PC-9 (cell line): Measurements from ENCODE around the gene VWA8. TPM values are rescaled to one million over a fixed set of nuclear protein-coding genes. Genes with fewer than 3 reads are reported as not detected.

Experiments used
- BruUV-seq: library from RNA; stranded (reverse); fragments of 400-500 nt; replicated peaks from 2 replicates; lab custom pipeline; 2021; lab: Mats Ljungman, UMichigan
- CTCF ChIA-PET: fragments of 300-600 bp; sonication (Branson Sonifier 250); formaldehyde crosslinking; loops from one replicate; lab custom pipeline; 2022; ENCODE audit warnings: antibody characterized with exemption; lab: Charles Lee
- POLR2A ChIA-PET: fragments of 300-600 bp; sonication (Branson Sonifier 250); formaldehyde crosslinking; loops from one replicate; lab custom pipeline; 2022; ENCODE audit warnings: antibody characterized with exemption; ENCODE audit not compliant: unreplicated experiment; lab: Charles Lee
- DNase-seq, 2 experiments: peaks; one replicate each; pipeline versions ENCODE4 v3.0.0 to v3.0.0-alpha.2; 2015 to 2022; ENCODE audit warnings: mixed read lengths in 1 of 2
- H2AFZ ChIP-seq: fragments of 200-600 bp; sonication (generic); 2 replicates; pipeline ENCODE4 v1.8.1; 2017; ENCODE audit warnings: antibody characterized with exemption
- H3F3A ChIP-seq: fragments of 200-600 bp; sonication (generic); 2 replicates; pipeline ENCODE4 v1.8.1; 2017; ENCODE audit warnings: antibody characterized with exemption, mild to moderate bottlenecking, low read depth; ENCODE audit not compliant: insufficient read depth
- H3K27ac ChIP-seq: fragments of 200-600 bp; sonication (generic); 2 replicates; pipeline ENCODE4 v1.6.1; 2016; ENCODE audit warnings: mixed run types
- H3K27me3 ChIP-seq: fragments of 200-600 bp; sonication (generic); 2 replicates; pipeline ENCODE4 v1.6.1; 2016; ENCODE audit warnings: low read depth, mixed run types; ENCODE audit not compliant: insufficient read depth
- H3K36me3 ChIP-seq: fragments of 200-600 bp; sonication (generic); 2 replicates; pipeline ENCODE4 v1.6.1; 2016; ENCODE audit warnings: low read depth, mixed run types
- H3K4me1 ChIP-seq: fragments of 200-600 bp; sonication (generic); replicated peaks from 2 replicates; pipeline ENCODE4 v1.6.1; 2016; ENCODE audit warnings: mixed run types; ENCODE audit not compliant: insufficient read depth
- H3K4me2 ChIP-seq: fragments of 200-600 bp; sonication (generic); 2 replicates; pipeline ENCODE4 v1.6.1; 2017; ENCODE audit warnings: mixed run types
- H3K4me3 ChIP-seq: fragments of 200-600 bp; sonication (generic); 2 replicates; pipeline ENCODE4 v1.6.1; 2016; ENCODE audit warnings: mixed run types
- H3K79me2 ChIP-seq: fragments of 200-600 bp; sonication (generic); 2 replicates; pipeline ENCODE4 v1.6.1; 2017; ENCODE audit warnings: low read depth, mixed run types
- H3K9me2 ChIP-seq: fragments of 200-600 bp; sonication (generic); 2 replicates; pipeline ENCODE4 v1.8.1; 2017; ENCODE audit warnings: mild to moderate bottlenecking; ENCODE audit not compliant: insufficient read depth
- H3K9me3 ChIP-seq: fragments of 200-600 bp; sonication (generic); 2 replicates; pipeline ENCODE4 v1.8.1; 2016; ENCODE audit warnings: low read depth; ENCODE audit not compliant: insufficient read depth
- H4K20me1 ChIP-seq: fragments of 200-600 bp; sonication (generic); 2 replicates; pipeline ENCODE4 v1.8.1; 2017; ENCODE audit not compliant: insufficient read depth
- CTCF ChIP-seq: fragments of 200-600 bp; sonication (generic); conservative IDR thresholded peaks from 2 replicates; pipeline ENCODE4 v1.6.1; 2017; ENCODE audit warnings: mixed run types, antibody characterized with exemption, mild to moderate bottlenecking, moderate library complexity
- EZH2 ChIP-seq: fragments of 200-600 bp; sonication (generic); IDR thresholded peaks from 2 replicates; pipeline ENCODE4 v1.8.0; 2017; ENCODE audit warnings: antibody characterized with exemption, low read depth
- intact Hi-C: fragments of 100-400 bp; cut with micrococcal nuclease; formaldehyde crosslinking; loops from one replicate; pipeline ENCODE4 v1.10.0; 2022; ENCODE audit not compliant: unreplicated experiment
- total RNA-seq: library from RNA; stranded (reverse); gene quantifications from 2 replicates; pipeline ENCODE4 v1.2.3, GENCODE V29; 2021

The VWA8 gene
- total RNA-seq, 1 experiment from 2014 or later: 14.1 TPM

GRCh38 chr13:41713405-41713804 is 247.5 kb downstream of the VWA8 start:
- Histone ChIP-seq H3K4me2 (no peak overlapping the region), H3F3A (no peaks in the 10 kb centered on the region), H3K27me3 (no peaks in the 10 kb centered on the region), H3K4me3 (no peak overlapping the region), H3K4me1 (no peaks in the 10 kb centered on the region), H3K27ac (no peak overlapping the region), H3K79me2 (no peaks in the 10 kb centered on the region), H4K20me1 (no peaks in the 10 kb centered on the region), H3K36me3 (no peaks in the 10 kb centered on the region), H2AFZ (no peak overlapping the region), H3K9me2 (no peaks in the 10 kb centered on the region), H3K9me3 (no peaks in the 10 kb centered on the region)
- BruUV-seq: no TSS peak
- ChIA-PET POLR2A (no interaction called here), CTCF (no interaction called here)
- intact Hi-C loops: no loop called here
- TF ChIP-seq EZH2 (no peak), CTCF (no peak)
- no peak for DNase-seq

GRCh38 chr13:41710771-41711170 is 250.1 kb downstream of the VWA8 start:
- no peaks in the 10 kb centered on the region for H4K20me1 ChIP-seq
- H3F3A ChIP-seq: no peaks in the 10 kb centered on the region
- H3K9me3 ChIP-seq: no peaks in the 10 kb centered on the region
- no peaks in the 10 kb centered on the region for H3K9me2 ChIP-seq
- H3K4me2 ChIP-seq: no peak overlapping the region
- BruUV-seq: no TSS peak
- no peaks in the 10 kb centered on the region for H3K27me3 ChIP-seq
- TF ChIP-seq CTCF: no peak
- no peak for TF ChIP-seq EZH2
- DNase-seq: no peak
- no peak overlapping the region for H2AFZ ChIP-seq
- intact Hi-C loops: no loop called here
- ChIA-PET POLR2A (no interaction called here), CTCF (no interaction called here)
- no peaks in the 10 kb centered on the region for H3K36me3 ChIP-seq
- H3K4me3 ChIP-seq: no peak overlapping the region
- no peaks in the 10 kb centered on the region for H3K4me1 ChIP-seq
- H3K27ac ChIP-seq: no peak overlapping the region
- H3K79me2 ChIP-seq: no peaks in the 10 kb centered on the region

- ChIA-PET CTCF (no interaction called here), POLR2A (no interaction called here)
- Histone ChIP-seq H3K27ac (no peak overlapping the region), H2AFZ (no peak overlapping the region), H3K4me1 (no peaks in the 10 kb centered on the region), H4K20me1 (no peaks in the 10 kb centered on the region), H3K27me3 (no peaks in the 10 kb centered on the region), H3K36me3 (no peaks in the 10 kb centered on the region), H3K4me3 (no peak overlapping the region), H3K9me2 (no peaks in the 10 kb centered on the region), H3K79me2 (no peaks in the 10 kb centered on the region), H3K4me2 (no peak overlapping the region), H3K9me3 (no peaks in the 10 kb centered on the region), H3F3A (no peaks in the 10 kb centered on the region)
- BruUV-seq: no TSS peak
- TF ChIP-seq CTCF (no peak), EZH2 (no peak)
- intact Hi-C loops: no loop called here
- no peak for DNase-seq
Measured at GRCh38 chr13:41709511-41709910, 251.4 kb downstream of the VWA8 start.
